Right cardiac atrium (tissue), 5 donors: ENCODE measurements around the gene CD99L2. TPM values are rescaled to one million over a fixed set of nuclear protein-coding genes. Genes with fewer than 3 reads are reported as not detected.
"Not testable (repeated sequence)": the region's sequence is repeated elsewhere in the genome, so short reads cannot be mapped to it uniquely, and the experiment has no call there.

ENCODE experiments used
- ATAC-seq, 2 donors: fragments of 200-7000 bp; cut with Tn5 transposase; one replicate each; pipeline versions ENCODE4 v1.8.0 to v1.9.1; 2020; ENCODE audit warnings: moderate library complexity in 2 of 2, mild to moderate bottlenecking in 1 of 2
- DNase-seq, 3 donors: peaks; one replicate each; pipeline ENCODE4 v3.0.0-alpha.2; 2020
- H3K27ac ChIP-seq: one replicate; pipeline ENCODE4 v1.5.1; 2013; ENCODE audit warnings: mild to moderate bottlenecking, low read length, control low read depth, moderate library complexity
- H3K27me3 ChIP-seq: one replicate; pipeline ENCODE4 v1.6.1; 2013; ENCODE audit not compliant: control insufficient read depth, insufficient read depth
- H3K4me1 ChIP-seq: one replicate; pipeline ENCODE4 v1.6.1; 2013; ENCODE audit warnings: low read length; ENCODE audit not compliant: control insufficient read depth, insufficient read depth
- H3K4me3 ChIP-seq: one replicate; pipeline ENCODE4 v1.5.1; 2013; ENCODE audit warnings: low read length, control low read depth
- H3K9me3 ChIP-seq: one replicate; pipeline ENCODE4 v1.6.1; 2013; ENCODE audit warnings: low read length; ENCODE audit not compliant: control insufficient read depth
- WGBS: extraction: QIAGEN DNeasy Blood & Tissue Kit; methylation state at CpG from one replicate; pipeline ENCODE4 v1.1.7; 2013; 5-methylcytosine and 5-hydroxymethylcytosine counted together
- intact Hi-C, 4 donors: fragments of 100-400 bp; cut with DNase I; formaldehyde crosslinking; loops; one replicate each; pipeline versions ENCODE4 v1.11.0 to v1.14.0; 2022 to 2023
- polyA plus RNA-seq: library from polyadenylated mRNA; stranded (reverse); fragments of 200-250 nt; gene quantifications from one replicate; pipeline ENCODE4 v1.2.3, GENCODE V29; 2013
- total RNA-seq, 4 donors: library from RNA; stranded (reverse); fragmentation: NEBNext Ultra II Directional; extraction: Animal tissue kit (Norgen Biotek cat#: 25700); gene quantifications; one replicate each; pipeline ENCODE4 v1.2.1, GENCODE V29; 2021
- donor health status: healthy with polysubstance abuse.
- donor health status: DM: no; HTN: yes; CAD: no.
- donor health status: DM: no; HTN: no; CAD: no.
- donor health status: DM: no; HTN: yes; CAD: no; lungs with severe emphysema.
- donor health status: DM: yes; HTN: yes; CAD: no.

CD99L2 gene
- total and polyA plus RNA-seq, 5 donors, result 66.5 to 84.7 (median 71.5) TPM

DNA sequence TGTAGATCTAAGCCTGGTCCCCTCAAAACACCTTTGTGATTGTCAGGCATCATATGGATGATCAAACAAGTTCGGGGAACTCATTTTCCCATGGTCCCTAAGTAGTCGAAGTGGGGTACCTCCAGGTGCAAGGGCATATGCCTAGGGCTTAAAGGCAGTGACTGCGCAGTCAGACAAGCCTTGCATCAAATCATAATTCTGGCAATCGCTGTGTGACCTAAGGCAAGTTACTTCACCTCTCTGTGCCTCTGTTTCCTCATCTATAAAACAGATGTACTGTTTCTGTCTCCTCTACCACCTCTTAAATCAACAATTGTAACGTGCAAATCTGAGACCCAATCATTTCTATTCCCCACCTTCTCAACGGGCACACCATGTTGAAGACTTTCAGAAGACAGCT, 1.8 kb downstream of the CD99L2 start:
- no peak overlapping the region for H3K4me3 ChIP-seq
- H3K9me3 ChIP-seq, result no peaks in the 10 kb centered on the region
- H3K4me1 ChIP-seq, result no peaks in the 10 kb centered on the region
- ATAC-seq (no peak), DNase-seq (no peak)
- 94% methylated on average over 6 of the region's 6 CpGs for WGBS
- intact Hi-C loops, result no loop called here
- H3K27me3 ChIP-seq, result no peaks in the 10 kb centered on the region
- H3K27ac ChIP-seq, result no peak overlapping the region

DNA sequence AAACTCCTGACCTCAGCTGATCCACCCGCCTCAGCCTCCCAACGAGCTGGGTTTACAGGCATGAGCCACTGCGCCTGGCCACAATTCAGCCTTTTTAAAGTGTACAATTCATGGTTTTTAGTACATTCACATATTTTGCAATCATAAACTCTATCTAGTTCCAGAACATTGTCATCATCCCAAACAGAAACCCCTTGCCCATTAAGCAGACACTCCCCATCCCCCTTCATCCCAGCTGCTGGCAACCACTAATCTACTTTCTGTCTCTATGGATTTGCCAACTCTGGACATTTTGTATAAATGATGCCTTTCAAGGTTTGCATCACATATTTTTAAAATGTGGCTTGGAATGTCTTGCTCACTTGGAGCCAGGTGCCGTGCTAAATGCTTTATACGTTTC, 4.5 kb downstream of the CD99L2 start:
- DNase-seq (no peak), ATAC-seq (no peak)
- WGBS, result 92% methylated on average over 5 of the region's 5 CpGs
- intact Hi-C loops, result no loop called here
- Histone ChIP-seq H3K9me3 (no peaks in the 10 kb centered on the region), H3K4me3 (no peak overlapping the region), H3K27ac (no peak overlapping the region), H3K4me1 (no peaks in the 10 kb centered on the region), H3K27me3 (no peaks in the 10 kb centered on the region)

DNA sequence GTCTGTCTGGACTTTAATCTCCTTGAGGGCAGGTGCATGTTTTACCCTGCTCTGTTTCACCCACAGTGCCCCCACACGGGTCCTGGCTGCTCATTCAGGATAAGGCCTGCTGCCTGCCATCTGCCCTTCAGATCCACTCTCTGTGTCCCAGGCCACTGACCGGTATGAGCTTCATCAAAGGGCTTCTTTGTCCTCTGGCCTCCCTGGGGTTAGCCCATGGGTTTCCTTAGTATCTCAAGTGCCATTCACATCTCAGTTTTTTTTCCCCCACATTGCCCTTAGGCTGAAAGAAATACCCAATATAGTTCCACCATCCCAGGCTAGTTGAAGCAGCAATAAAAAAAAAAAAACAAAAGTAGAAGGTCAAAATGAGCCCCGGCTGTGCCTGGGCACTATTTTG, 9.3 kb downstream of the CD99L2 start:
- Histone ChIP-seq H3K4me1 (no peaks in the 10 kb centered on the region), H3K27ac (no peak overlapping the region), H3K9me3 (no peaks in the 10 kb centered on the region), H3K27me3 (no peaks in the 10 kb centered on the region), H3K4me3 (no peak overlapping the region)
- DNase-seq (no peak), ATAC-seq (no peak)
- 75% methylated on average over 3 of the region's 3 CpGs for WGBS
- intact Hi-C loops, result no loop called here

DNA sequence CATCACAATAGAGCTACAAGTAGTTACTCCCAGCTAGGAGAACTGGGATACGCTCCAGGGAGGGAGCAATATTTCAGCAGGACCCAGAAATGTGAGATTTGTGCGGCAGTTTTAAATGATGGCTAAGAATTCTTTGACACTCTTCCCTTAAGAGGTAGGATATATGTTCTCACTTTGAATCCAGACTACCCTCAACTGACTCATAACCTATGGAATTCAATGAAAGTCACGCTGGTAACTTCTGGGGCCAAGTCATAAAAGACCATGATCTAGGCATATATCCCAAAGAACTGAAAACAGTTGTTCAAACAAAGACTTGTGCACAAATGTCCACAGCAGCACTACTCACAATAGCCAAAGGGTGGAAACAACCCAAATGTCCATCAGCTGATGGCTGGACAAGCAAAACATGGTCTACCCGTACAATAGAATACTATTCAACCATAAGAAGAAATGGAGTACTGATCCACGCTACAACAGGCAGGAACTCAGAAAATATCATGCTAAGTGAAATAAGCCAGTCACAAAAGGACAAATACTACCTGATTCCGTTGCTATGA, 10.5 kb downstream of the CD99L2 start:
- intact Hi-C loops, result no loop called here
- ATAC-seq (no peak), DNase-seq (no peak)
- 93% methylated on average over 6 of the region's 6 CpGs for WGBS
- H3K9me3 ChIP-seq, result no peaks in the 10 kb centered on the region
- H3K27ac ChIP-seq, result no peak overlapping the region
- H3K27me3 ChIP-seq, result no peaks in the 10 kb centered on the region
- no peak overlapping the region for H3K4me3 ChIP-seq
- H3K4me1 ChIP-seq, result no peaks in the 10 kb centered on the region

DNA sequence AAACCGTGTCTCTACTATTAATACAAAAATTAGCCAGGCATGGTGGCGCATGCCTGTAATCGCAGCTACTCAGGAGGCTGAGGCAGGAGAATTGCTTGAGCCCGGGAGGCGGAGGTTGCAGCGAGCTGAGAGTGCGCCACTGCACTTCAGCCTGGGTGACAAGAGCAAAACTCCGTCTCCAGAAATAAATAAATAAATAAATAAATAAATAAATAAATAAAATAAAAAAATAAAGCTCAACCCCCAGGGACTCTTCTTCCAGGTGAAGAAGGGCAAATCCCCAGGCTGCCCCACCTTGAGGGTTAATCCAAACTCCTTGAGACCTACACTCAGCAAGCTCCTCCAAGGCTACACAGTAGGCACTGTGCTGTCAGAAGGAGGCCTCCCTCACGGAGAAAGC, 11.2 kb downstream of the CD99L2 start:
- ATAC-seq, DNase-seq, H3K4me1 ChIP-seq, H3K4me3 ChIP-seq, intact Hi-C loops, H3K27me3 ChIP-seq, H3K9me3 ChIP-seq, H3K27ac ChIP-seq: not testable (repeated sequence)
- 96% methylated on average over 9 of the region's 9 CpGs for WGBS

DNA sequence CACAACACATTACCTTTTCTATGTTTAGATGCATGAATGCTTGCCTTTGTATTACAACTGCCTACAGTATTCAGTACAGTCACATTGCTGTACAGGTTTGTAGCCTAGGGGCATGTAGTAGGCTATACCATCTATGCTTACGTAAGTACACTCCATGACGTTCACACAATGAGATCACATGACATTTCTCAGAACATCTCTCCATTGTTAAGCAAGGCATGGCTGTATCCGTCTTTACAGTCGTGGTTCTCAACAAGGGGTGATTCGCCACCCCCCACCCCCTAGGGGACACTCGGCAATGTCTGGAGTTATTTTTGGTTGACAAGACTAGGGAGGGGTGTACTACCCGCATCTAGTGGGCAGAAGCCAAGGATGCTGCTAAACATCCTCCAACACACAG, 12.1 kb downstream of the CD99L2 start:
- Histone ChIP-seq H3K27me3 (no peaks in the 10 kb centered on the region), H3K9me3 (no peaks in the 10 kb centered on the region), H3K27ac (no peak overlapping the region), H3K4me3 (no peak overlapping the region), H3K4me1 (no peaks in the 10 kb centered on the region)
- ATAC-seq, result no peak
- 85% methylated on average over 7 of the region's 7 CpGs for WGBS
- DNase-seq, result no peak
- intact Hi-C loops, result no loop called here

DNA sequence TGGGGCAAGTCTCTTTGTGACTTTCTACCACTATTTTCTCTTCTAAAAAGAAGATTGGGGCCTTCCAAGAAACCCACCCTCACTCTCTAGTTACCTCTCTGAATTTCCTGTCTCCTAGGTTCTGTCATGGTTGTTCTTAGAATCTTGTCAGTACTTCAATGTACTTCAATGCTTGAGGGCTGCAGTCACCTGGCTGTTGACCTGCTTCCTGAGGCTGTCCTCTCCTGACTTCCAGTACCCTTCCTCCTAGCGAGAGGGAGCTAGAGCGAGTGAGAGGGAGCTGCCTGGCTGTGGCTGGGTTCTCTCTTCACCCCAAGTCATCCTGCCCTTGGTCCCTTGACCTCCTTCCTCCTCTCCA, 17.7 kb downstream of the CD99L2 start:
- H3K27me3 ChIP-seq, result no peaks in the 10 kb centered on the region
- DNase-seq, result no peak
- WGBS, result 85% methylated on average over 2 of the region's 2 CpGs
- no peaks in the 10 kb centered on the region for H3K4me1 ChIP-seq
- H3K4me3 ChIP-seq, result no peak overlapping the region
- no peak overlapping the region for H3K27ac ChIP-seq
- intact Hi-C loops, result no loop called here
- no peaks in the 10 kb centered on the region for H3K9me3 ChIP-seq
- ATAC-seq, result no peak

DNA sequence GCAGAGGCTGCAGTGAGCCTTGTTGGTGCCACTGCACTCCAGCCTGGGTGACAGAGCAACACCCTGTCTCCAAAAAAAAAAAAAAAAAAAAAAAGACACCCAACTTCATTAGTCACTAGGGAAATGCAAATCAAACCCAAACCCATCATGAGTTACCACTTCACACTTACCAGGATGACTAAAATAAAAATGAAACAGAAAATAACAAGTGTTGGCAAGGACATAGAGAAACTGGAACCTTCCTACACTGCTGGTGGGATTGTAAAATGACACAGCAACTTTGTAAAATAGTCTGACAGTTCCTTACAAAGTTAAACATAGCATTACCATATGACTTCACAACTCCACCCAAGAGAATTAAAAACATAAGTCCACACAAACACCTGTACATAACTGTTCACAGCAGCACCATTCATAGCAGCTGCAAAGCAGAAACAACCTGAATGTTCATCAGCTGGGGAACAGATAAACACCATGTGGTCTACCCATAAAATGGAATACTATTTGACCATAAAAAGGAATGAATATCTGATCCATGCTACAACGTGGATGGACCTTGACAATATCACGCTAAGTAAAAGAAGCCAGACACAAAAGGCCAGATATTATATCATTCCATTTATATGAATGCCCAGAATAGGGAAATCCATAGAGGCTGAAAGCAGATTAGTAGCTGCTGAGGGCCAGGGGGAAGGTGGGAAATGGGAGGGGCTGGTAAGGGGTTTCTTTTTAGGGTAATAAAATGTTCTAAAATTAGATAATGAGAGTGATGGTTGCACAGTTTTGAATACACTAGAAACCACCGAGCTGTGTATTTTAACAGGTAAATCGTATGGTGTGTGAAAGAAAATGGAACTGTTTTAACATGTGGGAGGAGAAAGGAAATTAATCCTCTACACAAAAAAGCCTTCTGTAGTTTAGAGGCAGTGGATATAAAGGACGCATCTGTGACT, 18.3 kb downstream of the CD99L2 start:
- Histone ChIP-seq H3K27ac (no peak overlapping the region), H3K4me3 (no peak overlapping the region), H3K27me3 (no peaks in the 10 kb centered on the region), H3K4me1 (no peaks in the 10 kb centered on the region), H3K9me3 (no peaks in the 10 kb centered on the region)
- 87% methylated on average over 5 of the region's 5 CpGs for WGBS
- intact Hi-C loops, result no loop called here
- ATAC-seq (no peak), DNase-seq (no peak)

DNA sequence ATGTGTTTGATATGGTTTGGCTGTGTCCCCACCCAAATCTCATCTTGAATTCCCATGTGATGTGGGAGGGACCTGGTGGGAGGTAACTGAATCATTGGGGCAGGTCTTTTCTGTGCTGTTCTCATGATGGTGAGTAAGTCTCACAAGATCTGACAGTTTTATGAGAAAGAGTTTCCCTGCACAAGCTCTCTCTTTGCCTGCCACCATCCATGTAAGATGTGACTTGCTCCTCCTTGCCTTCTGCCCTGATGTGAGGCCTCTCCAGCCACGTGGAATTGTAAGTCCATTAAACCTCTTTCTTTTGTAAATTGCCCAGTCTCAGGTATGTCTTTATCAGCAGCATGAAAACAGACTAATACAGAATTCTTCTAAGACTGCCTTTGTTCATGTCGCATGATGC, 22.8 kb downstream of the CD99L2 start:
- H3K27me3 ChIP-seq, DNase-seq, H3K9me3 ChIP-seq, H3K27ac ChIP-seq, H3K4me3 ChIP-seq, intact Hi-C loops, ATAC-seq: not testable (repeated sequence)
- WGBS, result 93% methylated on average over 2 of the region's 2 CpGs
- peaks cover 11% of the 10 kb centered on the region for H3K4me1 ChIP-seq

DNA sequence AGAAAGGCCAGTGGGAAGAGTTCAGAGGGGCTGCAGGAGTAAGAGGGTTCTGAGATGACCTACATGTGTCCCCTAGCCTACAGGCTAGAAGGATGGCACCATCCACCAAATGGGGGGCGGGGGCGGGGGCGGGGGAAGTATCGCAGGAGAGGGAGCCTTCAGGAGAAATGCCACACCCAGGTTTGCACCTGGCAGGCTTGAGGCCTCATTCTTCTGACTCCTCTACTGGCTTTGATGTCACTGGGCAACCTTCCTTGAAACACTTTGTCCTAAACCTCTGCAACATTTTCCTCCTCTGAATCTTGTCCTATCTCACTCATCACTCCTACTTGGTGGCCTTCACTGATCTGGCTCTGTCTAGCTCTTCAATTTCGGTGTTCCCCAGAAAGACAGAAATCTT, 24.0 kb downstream of the CD99L2 start:
- H3K9me3 ChIP-seq, result no peaks in the 10 kb centered on the region
- H3K4me1 ChIP-seq, result peaks cover 11% of the 10 kb centered on the region
- intact Hi-C loops, result no loop called here
- WGBS, result 99% methylated on average over 5 of the region's 5 CpGs
- H3K27me3 ChIP-seq, result no peaks in the 10 kb centered on the region
- ATAC-seq (no peak), DNase-seq (no peak)
- no peak overlapping the region for H3K4me3 ChIP-seq
- no peak overlapping the region for H3K27ac ChIP-seq

DNA sequence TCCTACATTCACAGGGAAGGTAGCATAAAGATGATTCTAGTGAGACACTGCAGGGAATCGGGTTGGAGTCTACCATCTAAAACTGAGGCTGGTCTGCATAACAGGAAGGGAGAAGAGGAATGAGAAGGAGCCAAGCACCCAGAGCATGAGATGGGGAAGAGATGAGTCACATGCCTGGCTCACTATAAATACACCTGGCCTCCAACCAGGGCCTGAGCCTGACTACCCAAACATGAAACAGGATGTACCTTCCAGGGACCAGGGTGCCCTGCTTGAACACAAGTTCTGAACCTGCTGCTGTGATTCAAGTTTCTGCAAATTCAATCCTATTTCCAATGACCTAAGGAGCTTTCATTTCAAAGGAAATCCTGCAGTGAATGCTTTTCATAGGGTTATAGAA, 24.9 kb downstream of the CD99L2 start:
- intact Hi-C loops, result no loop called here
- H3K9me3 ChIP-seq, result no peaks in the 10 kb centered on the region
- H3K27me3 ChIP-seq, result no peaks in the 10 kb centered on the region
- H3K4me3 ChIP-seq, result no peak overlapping the region
- DNase-seq (peak in 1 of 3 donors; percentile 45), ATAC-seq (peak; percentile 57 to 71)
- peak overlapping the region; percentile 90 for H3K27ac ChIP-seq
- WGBS, result 81% methylated on average over 1 of the region's 1 CpG
- H3K4me1 ChIP-seq, result peaks cover 13% of the 10 kb centered on the region
